GM12864 (cell line): ENCODE results near the gene LPP.

ENCODE experiments used
- DNase-seq: peaks from one replicate; pipeline ENCODE4 v3.0.0-alpha.2; 2011; ENCODE audit warnings: low read depth
- H3K4me3 ChIP-seq: 2 replicates; pipeline ENCODE4 v1.5.1; 2011; ENCODE audit warnings: mild to moderate bottlenecking, low read depth, low read length, control low read depth
- CTCF ChIP-seq: IDR thresholded peaks from 2 replicates; pipeline ENCODE4 v1.5.1; 2011; ENCODE audit warnings: low read depth, mild to moderate bottlenecking, moderate library complexity, low read length, control low read depth, inconsistent platforms; ENCODE audit errors: missing control alignments

Gene LPP

GRCh38 chr3:188746291-188746783, 592.4 kb downstream of the LPP start:
- DNase-seq: no peak
- TF ChIP-seq CTCF: no peak
- no peak overlapping the region for H3K4me3 ChIP-seq

GRCh38 chr3:188747489-188747888, 593.5 kb downstream of the LPP start:
- no peak for DNase-seq
- no peak for TF ChIP-seq CTCF
- H3K4me3 ChIP-seq: no peak overlapping the region

- no peak overlapping the region for H3K4me3 ChIP-seq
- DNase-seq: peak; percentile 13
- TF ChIP-seq CTCF: peak; percentile 97
These were observed 595.2 kb downstream of the LPP start for GRCh38 chr3:188749010-188749617.

- TF ChIP-seq CTCF: no peak
- H3K4me3 ChIP-seq: no peak overlapping the region
- DNase-seq: no peak
These were observed 595.9 kb downstream of the LPP start for GRCh38 chr3:188749830-188750229.

- no peak overlapping the region for H3K4me3 ChIP-seq
- TF ChIP-seq CTCF: no peak
- DNase-seq: no peak
These were observed 596.7 kb downstream of the LPP start for GRCh38 chr3:188750617-188751016.

- DNase-seq: no peak
- no peak for TF ChIP-seq CTCF
- H3K4me3 ChIP-seq: no peak overlapping the region
These were observed 598.9 kb downstream of the LPP start for GRCh38 chr3:188752850-188753249.

- DNase-seq: peak; percentile 18
- no peak for TF ChIP-seq CTCF
- H3K4me3 ChIP-seq: no peak overlapping the region
These were observed 600.3 kb downstream of the LPP start for GRCh38 chr3:188754267-188754666.
